DMS153 (cell line): Measurements from ENCODE around the gene TANGO6.

ENCODE experiments used
- DNase-seq: peaks from one replicate; lab custom pipeline; 2025; lab: John Stamatoyannopoulos, UW

The TANGO6 gene

DNA sequence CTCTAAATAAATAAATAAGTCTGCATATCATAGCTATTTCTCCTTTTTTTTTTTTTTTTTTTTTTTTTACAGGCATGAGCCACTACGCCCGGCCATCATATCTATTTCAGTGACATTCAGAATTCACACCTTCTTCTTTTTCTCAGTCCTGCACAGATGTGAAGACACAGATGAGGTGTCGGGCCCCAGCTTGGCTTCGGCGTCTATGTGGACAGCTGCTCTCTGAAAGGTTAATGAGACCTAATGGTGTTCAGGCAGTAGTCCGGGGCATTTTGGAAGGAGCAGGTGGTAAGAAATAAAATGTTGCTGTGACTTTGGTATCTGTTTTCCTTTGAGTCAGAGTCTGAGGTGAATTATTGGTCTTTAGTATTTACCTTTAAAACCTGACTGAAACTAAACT lies 23.6 kb downstream of the TANGO6 start:
- DNase-seq, result no peak

DNA sequence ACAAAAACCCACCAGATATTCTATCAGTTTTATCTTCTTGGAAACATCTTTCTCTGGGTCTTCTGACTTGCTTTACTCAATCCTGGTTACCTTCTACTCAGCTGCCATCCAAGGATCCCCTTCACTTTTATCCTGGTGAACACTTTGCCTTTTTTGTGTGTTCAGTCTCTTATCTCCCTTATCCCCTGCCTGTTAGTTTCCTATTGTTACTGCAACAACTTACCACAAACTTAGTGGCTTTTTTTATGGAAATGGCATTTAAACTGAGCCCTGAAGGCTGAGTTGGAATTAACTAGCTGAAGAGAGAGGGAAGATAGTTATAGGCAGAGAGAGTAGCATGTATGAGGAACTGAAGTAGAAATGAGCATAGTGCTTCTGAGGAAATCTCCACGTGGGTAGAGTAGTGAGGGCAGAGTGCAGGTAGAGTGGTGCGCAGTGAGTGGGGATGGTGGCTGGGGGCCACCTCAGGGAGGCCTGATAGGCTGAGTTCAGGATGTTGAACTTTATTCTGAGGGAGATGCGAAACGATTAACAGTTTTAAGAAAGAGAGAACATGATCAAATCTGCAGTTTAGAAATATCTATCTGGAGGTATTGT lies 26.3 kb downstream of the TANGO6 start:
- DNase-seq, result no peak

- DNase-seq, result no peak
These were observed 30.5 kb downstream of the TANGO6 start for GRCh38 chr16:68873635-68874471.

GRCh38 chr16:68875871-68876270 lies 32.5 kb downstream of the TANGO6 start:
- DNase-seq, result no peak

- no peak for DNase-seq
These were observed 40.4 kb downstream of the TANGO6 start for GRCh38 chr16:68883685-68884084.

DNA sequence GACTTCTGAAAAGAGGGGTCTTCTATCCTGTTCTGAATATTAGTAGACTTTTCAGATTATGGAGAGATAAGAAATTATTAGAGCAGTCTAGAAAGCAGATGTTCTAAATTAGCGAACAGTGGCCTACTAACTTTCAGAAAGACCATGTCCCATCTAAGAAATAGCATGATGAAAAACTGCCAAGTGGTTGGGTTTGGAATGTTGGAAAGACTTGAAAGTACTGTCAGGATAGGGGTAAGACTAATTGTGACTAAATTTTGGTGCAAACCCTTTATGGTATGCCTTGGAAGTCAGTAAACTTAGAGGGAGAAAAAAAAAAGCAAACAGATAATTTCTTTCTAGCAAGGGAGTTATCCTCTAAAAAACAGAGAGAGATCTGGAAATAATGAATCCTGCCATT lies 41.1 kb downstream of the TANGO6 start:
- DNase-seq, result no peak

- peak; percentile 79 for DNase-seq
These were observed 41.8 kb downstream of the TANGO6 start for GRCh38 chr16:68884861-68885720.

DNA sequence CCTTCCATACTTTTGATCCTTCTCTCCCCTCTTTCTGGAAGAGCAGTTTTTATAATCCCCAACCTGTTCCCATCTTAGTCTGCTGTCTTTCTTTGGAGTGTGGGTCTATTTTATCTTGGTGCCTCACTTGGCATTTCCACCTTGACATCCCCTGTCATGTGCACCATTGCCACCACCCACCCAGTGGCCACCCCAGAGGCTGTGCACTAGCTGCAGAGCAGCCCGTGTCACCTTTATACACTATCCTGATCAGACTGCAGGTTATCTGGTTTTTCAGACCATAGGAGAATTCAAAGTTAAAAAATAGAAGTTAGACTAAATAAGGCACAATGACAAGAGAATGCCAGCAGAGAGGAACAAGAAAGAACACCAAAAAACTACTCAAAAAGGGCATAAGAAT lies 43.8 kb downstream of the TANGO6 start:
- no peak for DNase-seq

- no peak for DNase-seq
These were observed 46.3 kb downstream of the TANGO6 start for GRCh38 chr16:68889508-68890150.

- DNase-seq, result no peak
These were observed 48.9 kb downstream of the TANGO6 start for GRCh38 chr16:68892214-68892613.

- no peak for DNase-seq
These were observed 49.6 kb downstream of the TANGO6 start for GRCh38 chr16:68892898-68893297.

DNA sequence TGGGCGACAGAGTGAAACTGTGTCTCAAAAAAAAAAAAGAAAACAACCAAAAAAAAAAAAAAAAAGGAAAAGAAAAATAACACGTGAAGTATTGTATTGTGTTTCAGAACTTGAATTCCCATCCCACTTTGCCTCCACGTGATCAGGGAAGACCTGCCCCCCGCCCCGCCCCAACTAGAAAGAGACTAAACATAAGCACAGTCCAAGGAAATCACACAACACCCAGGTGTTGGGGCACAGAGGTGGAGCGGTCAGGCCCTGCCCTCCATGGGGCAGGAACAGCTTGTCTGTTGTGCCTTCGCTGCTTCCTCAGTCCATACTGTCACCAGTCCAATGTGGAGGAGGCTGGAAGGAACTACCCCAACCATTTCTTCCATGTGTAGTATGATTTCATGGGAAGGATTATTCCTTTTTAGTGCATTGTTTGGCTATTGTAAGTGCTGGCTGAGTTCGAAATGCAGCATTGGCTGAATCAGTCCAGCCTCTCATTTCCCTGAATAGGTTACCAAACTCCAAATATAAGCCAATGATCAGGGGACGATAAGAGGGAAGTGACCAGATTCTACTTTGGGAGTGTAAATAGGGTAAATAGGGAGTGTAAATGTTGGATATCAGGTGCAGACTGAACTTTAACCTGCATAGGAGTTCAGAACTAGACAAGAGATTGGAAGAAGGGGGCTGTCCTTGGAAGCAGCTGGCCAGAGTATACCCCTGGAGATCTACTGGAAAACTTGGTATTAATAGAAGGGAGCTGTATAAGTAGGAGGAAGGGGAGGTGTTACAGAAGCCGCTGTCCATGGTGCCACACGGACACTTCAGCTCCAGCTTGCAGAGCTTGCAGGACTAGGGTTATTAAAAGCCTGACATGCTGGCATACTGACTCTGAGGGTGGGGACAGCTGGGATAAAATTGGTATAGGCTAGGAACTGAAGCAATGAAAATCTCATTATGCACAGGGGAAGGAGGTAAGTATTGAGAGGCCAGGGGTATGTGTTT lies 50.7 kb downstream of the TANGO6 start:
- DNase-seq, result no peak

DNA sequence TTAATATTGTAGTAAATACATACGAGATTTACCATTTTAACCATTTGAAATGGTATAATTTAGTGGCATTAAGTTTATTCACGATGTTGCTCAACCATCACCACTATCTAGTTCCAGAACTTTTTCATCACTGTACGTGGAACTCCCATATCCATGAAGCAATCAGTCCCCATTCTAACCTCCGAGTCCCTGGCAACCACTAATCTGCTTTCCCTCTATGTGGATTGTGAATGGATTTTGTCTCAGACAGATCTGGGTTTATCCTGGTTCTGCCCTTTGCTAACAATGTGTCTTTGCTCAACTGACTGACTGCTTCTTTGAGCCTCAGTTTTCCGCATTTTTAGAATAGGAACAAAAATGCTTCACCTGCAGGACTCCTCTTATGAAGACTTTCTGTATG lies 51.4 kb downstream of the TANGO6 start:
- no peak for DNase-seq

DNA sequence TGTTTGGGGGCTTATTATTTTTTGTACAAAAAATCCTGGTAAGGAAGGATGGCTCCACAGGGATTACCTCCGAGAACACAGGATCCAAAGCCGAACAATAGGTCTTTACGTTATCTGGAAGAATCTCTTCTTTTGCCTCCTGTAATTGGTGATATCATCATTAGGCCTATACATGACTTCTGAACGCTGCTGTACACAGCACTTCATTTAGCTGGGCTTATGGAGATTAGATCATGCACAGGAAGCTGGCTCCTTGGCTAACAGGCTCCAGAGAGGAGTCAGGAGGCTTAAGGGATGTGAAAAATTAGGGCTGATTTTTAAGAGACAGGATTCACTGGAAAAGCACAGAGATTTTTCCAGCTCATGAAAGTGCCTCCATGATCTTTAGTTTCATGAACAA lies 54.7 kb downstream of the TANGO6 start:
- no peak for DNase-seq

DNA sequence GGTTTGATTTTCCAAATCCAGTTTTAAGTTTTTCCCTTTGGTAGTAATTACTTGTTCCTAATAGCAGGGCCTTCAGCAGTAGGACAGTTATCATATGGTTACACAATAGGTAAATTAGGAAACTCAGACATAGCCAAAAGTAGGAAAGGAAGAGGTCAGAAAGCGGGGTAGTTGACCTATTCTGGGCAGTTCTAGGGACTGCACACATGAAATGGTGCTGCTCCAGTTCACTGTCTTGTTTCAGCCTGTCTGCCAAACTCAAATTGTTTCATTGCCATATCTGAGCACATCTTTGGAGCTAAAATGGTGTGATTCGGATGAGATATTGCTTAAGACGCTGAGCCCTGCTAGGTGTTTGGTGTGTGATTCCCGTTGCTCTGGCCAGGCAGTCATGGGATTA lies 56.7 kb downstream of the TANGO6 start:
- no peak for DNase-seq

- DNase-seq, result peak; percentile 85
These were observed 59.0 kb downstream of the TANGO6 start for GRCh38 chr16:68902003-68902968.

GRCh38 chr16:68902969-68903345 lies 59.6 kb downstream of the TANGO6 start:
- no peak for DNase-seq

GRCh38 chr16:68907297-68907696 lies 64.0 kb downstream of the TANGO6 start:
- DNase-seq, result no peak

DNA sequence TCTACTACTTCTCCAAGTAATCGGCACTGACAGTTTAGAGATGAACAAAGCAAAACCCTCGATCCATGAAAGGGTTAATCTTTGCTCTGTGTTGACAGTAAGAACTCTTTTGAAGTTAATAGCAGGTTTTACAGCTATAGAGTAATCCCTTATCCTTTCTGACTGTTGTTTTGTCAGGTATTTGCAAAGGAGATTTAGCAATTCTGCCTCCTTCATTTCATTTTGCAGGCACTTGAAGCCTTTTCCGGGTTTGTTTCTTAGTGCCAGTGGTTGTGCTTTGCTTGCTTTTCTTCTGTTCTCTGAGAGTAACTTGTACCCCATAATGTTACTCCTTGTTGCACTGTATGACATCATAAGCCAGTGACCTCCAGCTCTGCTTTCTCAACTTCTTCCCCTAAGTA lies 64.5 kb downstream of the TANGO6 start:
- DNase-seq, result no peak
